Measurements from ENCODE around the gene PSME3IP1. TPM values are rescaled to one million over a fixed set of nuclear protein-coding genes. Genes with fewer than 3 reads are reported as not detected.

The PSME3IP1 gene
- polyA plus RNA-seq, 3 donors, result 75.4 to 133 (median 78.6) TPM

- no peak for DNase-seq
- Histone ChIP-seq H4K20me1 (ENCODE audit: insufficient read depth, low read length) (peaks cover 11% of the 10 kb centered on the region), H3K36me3 (replicated peaks in 1 of 2; ENCODE audit: control insufficient read depth in 1 of 2, insufficient read depth in 2 of 2, low read length in 2 of 2) (peaks cover 57 to 91% of the 10 kb centered on the region in 2 donors), H2AFZ (ENCODE audit: insufficient read depth, low read depth, low read length, poor library complexity, severe bottlenecking) (no peak overlapping the region), H3K4me2 (replicated peaks; ENCODE audit: extremely low read depth, low read length, poor library complexity, severe bottlenecking) (no peak overlapping the region), H3K4me3 (replicated peaks in 1 of 3; ENCODE audit: low read depth in 2 of 3, low read length in 3 of 3) (no peak overlapping the region), H3K9ac (ENCODE audit: insufficient read depth, low read length, poor library complexity, severe bottlenecking) (no peak overlapping the region), H3K9me3 (replicated peaks in 1 of 2; ENCODE audit: control insufficient read depth in 1 of 2, insufficient read depth in 1 of 2, low read length in 2 of 2) (no peaks in the 10 kb centered on the region), H3K4me1 (ENCODE audit: control insufficient read depth in 1 of 2, insufficient read depth in 2 of 2, low read length in 2 of 2) (peaks cover 10 to 15% of the 10 kb centered on the region in 2 donors), H3K79me2 (ENCODE audit: insufficient read depth, low read length) (no peaks in the 10 kb centered on the region), H3K27me3 (ENCODE audit: control insufficient read depth in 2 of 2, insufficient read depth in 2 of 2, low read length in 2 of 2) (no peaks in the 10 kb centered on the region), H3K27ac (ENCODE audit: low read depth in 1 of 2, low read length in 2 of 2) (no peak overlapping the region)
- H3K9me3 Mint-ChIP-seq, result peaks cover 0 to 2% (median 0%) of the 10 kb centered on the region in 7 donors
- H3K27me3 Mint-ChIP-seq (ENCODE audit: low read depth in 3 of 3), result peaks cover 0 to 2% (median 0%) of the 10 kb centered on the region in 3 donors
- peaks cover 66 to 75% of the 10 kb centered on the region in 2 donors for H3K36me3 Mint-ChIP-seq
- no peak for TF ChIP-seq CTCF (IDR thresholded peaks at IDR 0.05)
- WGBS (ENCODE audit: insufficient coverage), result 69% methylated on average over 2 of the region's 2 CpGs
- peaks cover 34% of the 10 kb centered on the region for H3K4me1 Mint-ChIP-seq
- no peak overlapping the region for H3K4me3 Mint-ChIP-seq
- H3K27ac Mint-ChIP-seq, result peak overlapping the region in 1 of 7 donors; percentile 59
- intact Hi-C loops (cut with micrococcal nuclease), result no loop called here
Measured at GRCh38 chr16:57151369-57151768, 34.5 kb downstream of the PSME3IP1 start.

- peaks cover 64 to 75% of the 10 kb centered on the region in 2 donors for H3K36me3 Mint-ChIP-seq
- peak overlapping the region in 1 of 7 donors; percentile 89 for H3K27ac Mint-ChIP-seq
- no peak overlapping the region for H3K4me2 ChIP-seq (replicated peaks; ENCODE audit: extremely low read depth, low read length, poor library complexity, severe bottlenecking)
- no peak overlapping the region for H3K4me3 Mint-ChIP-seq
- no peaks in the 10 kb centered on the region for H3K79me2 ChIP-seq (ENCODE audit: insufficient read depth, low read length)
- H3K9me3 Mint-ChIP-seq, result peaks cover 0 to 2% (median 0%) of the 10 kb centered on the region in 7 donors
- intact Hi-C loops (cut with micrococcal nuclease), result no loop called here
- no peak for TF ChIP-seq CTCF (IDR thresholded peaks at IDR 0.05)
- H4K20me1 ChIP-seq (ENCODE audit: insufficient read depth, low read length), result peaks cover 11% of the 10 kb centered on the region
- H2AFZ ChIP-seq (ENCODE audit: insufficient read depth, low read depth, low read length, poor library complexity, severe bottlenecking), result no peak overlapping the region
- no peaks in the 10 kb centered on the region for H3K9me3 ChIP-seq (replicated peaks in 1 of 2; ENCODE audit: control insufficient read depth in 1 of 2, insufficient read depth in 1 of 2, low read length in 2 of 2)
- no peak for DNase-seq
- WGBS (ENCODE audit: insufficient coverage), result 90% methylated on average over 6 of the region's 9 CpGs
- peaks cover 0 to 2% (median 0%) of the 10 kb centered on the region in 3 donors for H3K27me3 Mint-ChIP-seq (ENCODE audit: low read depth in 3 of 3)
- no peak overlapping the region for H3K9ac ChIP-seq (ENCODE audit: insufficient read depth, low read length, poor library complexity, severe bottlenecking)
- H3K4me1 ChIP-seq (ENCODE audit: control insufficient read depth in 1 of 2, insufficient read depth in 2 of 2, low read length in 2 of 2), result peaks cover 10 to 15% of the 10 kb centered on the region in 2 donors
- H3K27ac ChIP-seq (ENCODE audit: low read depth in 1 of 2, low read length in 2 of 2), result no peak overlapping the region
- peaks cover 33% of the 10 kb centered on the region for H3K4me1 Mint-ChIP-seq
- peaks cover 54 to 91% of the 10 kb centered on the region in 2 donors for H3K36me3 ChIP-seq (replicated peaks in 1 of 2; ENCODE audit: control insufficient read depth in 1 of 2, insufficient read depth in 2 of 2, low read length in 2 of 2)
- no peaks in the 10 kb centered on the region for H3K27me3 ChIP-seq (ENCODE audit: control insufficient read depth in 2 of 2, insufficient read depth in 2 of 2, low read length in 2 of 2)
- no peak overlapping the region for H3K4me3 ChIP-seq (replicated peaks in 1 of 3; ENCODE audit: low read depth in 2 of 3, low read length in 3 of 3)
Measured at GRCh38 chr16:57150682-57151330, 35.0 kb downstream of the PSME3IP1 start.

All from CD14-positive monocyte (primary cell).